D721Med (cell line): Measurements from ENCODE around the gene FAM13A.
A peak's percentile ranks its signal among the peaks of the same experiment; 100 is the strongest.

ENCODE experiments used
- DNase-seq: peaks from one replicate; pipeline ENCODE4 v3.0.0; 2011; ENCODE audit warnings: low spot score; ENCODE audit not compliant: insufficient read length
- FAIRE-seq: peaks from 2 replicates; lab custom pipeline; 2011; peaks lifted over from hg19 to GRCh38; lab: Jason Lieb, UNC
- CTCF ChIP-seq: IDR thresholded peaks from 2 replicates; pipeline ENCODE4 v1.5.1; 2012; ENCODE audit warnings: mild to moderate bottlenecking, control low read depth; ENCODE audit not compliant: insufficient read depth; ENCODE audit errors: missing control alignments

Gene FAM13A

GRCh38 chr4:89056292-89056952 lies 563 bp downstream of the FAM13A start:
- DNase-seq, result no peak
- peak; percentile 73 for FAIRE-seq
- TF ChIP-seq CTCF, result no peak

- no peak for DNase-seq
- FAIRE-seq, result peak; percentile 25
- TF ChIP-seq CTCF, result no peak
Measured at GRCh38 chr4:89055157-89056080, 1.6 kb downstream of the FAM13A start.

- FAIRE-seq (no peak), DNase-seq (no peak)
- no peak for TF ChIP-seq CTCF
Measured at GRCh38 chr4:89054627-89055026, 2.4 kb downstream of the FAM13A start.

- FAIRE-seq, result no peak
- no peak for TF ChIP-seq CTCF
- DNase-seq, result no peak
Measured at GRCh38 chr4:89049853-89050252, 7.1 kb downstream of the FAM13A start.

- TF ChIP-seq CTCF, result no peak
- FAIRE-seq (no peak), DNase-seq (no peak)
Measured at GRCh38 chr4:89048906-89049601, 7.9 kb downstream of the FAM13A start.

- FAIRE-seq (no peak), DNase-seq (no peak)
- no peak for TF ChIP-seq CTCF
Measured at GRCh38 chr4:89044147-89044900, 12.7 kb downstream of the FAM13A start.
